GM12875 (cell line): ENCODE data around the gene OSBPL7.

Experiments used
- H3K4me3 ChIP-seq: one replicate; pipeline ENCODE4 v1.5.1; 2011; ENCODE audit warnings: low read depth, low read length, control low read depth
- TF ChIP-seq, protein P1 (sequence below): IDR thresholded peaks from 2 replicates; pipeline ENCODE4 v1.5.1; 2011; ENCODE audit warnings: low read depth, mild to moderate bottlenecking, control low read depth, inconsistent platforms, low read length, moderate library complexity, borderline replicate concordance; ENCODE audit not compliant: insufficient read depth

The OSBPL7 gene

DNA sequence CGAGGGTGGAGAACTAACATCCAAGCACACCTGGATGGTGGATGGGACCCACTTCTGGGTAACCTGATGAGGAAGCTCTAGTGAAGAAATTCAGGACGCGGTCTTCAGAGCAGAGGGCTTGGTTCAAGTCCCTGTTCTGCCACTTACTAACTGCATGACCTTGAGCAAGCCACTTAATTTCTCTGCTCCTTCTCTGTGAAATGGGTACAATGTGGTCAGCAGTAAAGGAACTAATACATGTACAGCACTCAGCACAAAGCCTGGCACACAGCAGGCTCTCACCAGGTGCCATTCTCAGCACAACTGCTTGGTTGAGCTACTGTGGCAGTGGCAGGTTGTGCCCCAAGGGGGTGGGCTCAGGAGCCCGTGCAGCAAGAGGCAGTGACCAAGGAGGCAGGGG, 1.9 kb upstream of the OSBPL7 start:
- TF ChIP-seq, protein P1, sequence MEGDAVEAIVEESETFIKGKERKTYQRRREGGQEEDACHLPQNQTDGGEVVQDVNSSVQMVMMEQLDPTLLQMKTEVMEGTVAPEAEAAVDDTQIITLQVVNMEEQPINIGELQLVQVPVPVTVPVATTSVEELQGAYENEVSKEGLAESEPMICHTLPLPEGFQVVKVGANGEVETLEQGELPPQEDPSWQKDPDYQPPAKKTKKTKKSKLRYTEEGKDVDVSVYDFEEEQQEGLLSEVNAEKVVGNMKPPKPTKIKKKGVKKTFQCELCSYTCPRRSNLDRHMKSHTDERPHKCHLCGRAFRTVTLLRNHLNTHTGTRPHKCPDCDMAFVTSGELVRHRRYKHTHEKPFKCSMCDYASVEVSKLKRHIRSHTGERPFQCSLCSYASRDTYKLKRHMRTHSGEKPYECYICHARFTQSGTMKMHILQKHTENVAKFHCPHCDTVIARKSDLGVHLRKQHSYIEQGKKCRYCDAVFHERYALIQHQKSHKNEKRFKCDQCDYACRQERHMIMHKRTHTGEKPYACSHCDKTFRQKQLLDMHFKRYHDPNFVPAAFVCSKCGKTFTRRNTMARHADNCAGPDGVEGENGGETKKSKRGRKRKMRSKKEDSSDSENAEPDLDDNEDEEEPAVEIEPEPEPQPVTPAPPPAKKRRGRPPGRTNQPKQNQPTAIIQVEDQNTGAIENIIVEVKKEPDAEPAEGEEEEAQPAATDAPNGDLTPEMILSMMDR = no peak

DNA sequence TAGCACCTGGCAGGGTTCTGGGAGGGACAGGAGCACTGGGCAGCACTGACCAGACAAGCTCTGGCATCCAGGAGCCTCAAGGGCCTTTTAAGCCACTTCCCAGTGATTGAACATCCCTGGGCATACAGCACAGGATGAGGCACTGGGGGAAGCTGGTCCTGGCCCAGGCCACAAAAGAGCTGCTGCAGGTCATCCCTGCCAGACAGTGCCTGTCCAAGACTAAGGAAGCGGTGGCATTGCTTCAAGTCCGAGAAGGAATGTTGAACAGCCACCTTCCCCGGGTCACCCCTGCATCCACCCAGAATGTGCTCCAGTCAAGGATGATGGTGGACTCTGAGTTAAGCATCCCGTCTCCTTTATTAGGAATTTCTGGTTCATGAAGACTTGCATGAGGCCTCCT, 1.2 kb upstream of the OSBPL7 start:
- no peak overlapping the region for H3K4me3 ChIP-seq
- TF ChIP-seq, protein P1 = no peak

More for the DNA sequence above, 1.9 kb upstream of the OSBPL7 start:
- no peak overlapping the region for H3K4me3 ChIP-seq

DNA sequence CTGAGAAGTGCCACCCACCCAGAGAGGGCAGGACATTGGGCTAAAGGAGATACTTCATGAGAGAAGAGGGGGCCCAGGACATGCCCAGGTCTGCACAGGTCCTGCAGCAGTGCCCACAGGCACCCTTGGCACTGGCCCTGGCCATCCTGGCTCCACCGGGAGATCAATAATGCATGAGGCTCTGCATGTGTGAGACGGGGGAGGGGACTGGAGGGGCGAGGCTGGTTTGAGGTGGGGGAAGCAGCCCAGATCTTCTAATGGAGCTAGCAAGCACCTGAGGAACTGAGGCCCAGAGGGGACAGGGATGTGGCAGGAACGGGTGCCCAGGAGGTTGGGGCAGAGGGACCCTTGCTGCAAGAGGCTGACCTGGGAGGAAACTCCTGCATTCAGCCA, 567 bp downstream of the OSBPL7 start:
- TF ChIP-seq, protein P1 = no peak
- peak overlapping the region; percentile 63 for H3K4me3 ChIP-seq

GRCh38 chr17:47820033-47820789, 1.4 kb downstream of the OSBPL7 start:
- TF ChIP-seq, protein P1 = no peak
- no peak overlapping the region for H3K4me3 ChIP-seq

GRCh38 chr17:47819475-47819874, 2.1 kb downstream of the OSBPL7 start:
- no peak overlapping the region for H3K4me3 ChIP-seq
- TF ChIP-seq, protein P1 = no peak

DNA sequence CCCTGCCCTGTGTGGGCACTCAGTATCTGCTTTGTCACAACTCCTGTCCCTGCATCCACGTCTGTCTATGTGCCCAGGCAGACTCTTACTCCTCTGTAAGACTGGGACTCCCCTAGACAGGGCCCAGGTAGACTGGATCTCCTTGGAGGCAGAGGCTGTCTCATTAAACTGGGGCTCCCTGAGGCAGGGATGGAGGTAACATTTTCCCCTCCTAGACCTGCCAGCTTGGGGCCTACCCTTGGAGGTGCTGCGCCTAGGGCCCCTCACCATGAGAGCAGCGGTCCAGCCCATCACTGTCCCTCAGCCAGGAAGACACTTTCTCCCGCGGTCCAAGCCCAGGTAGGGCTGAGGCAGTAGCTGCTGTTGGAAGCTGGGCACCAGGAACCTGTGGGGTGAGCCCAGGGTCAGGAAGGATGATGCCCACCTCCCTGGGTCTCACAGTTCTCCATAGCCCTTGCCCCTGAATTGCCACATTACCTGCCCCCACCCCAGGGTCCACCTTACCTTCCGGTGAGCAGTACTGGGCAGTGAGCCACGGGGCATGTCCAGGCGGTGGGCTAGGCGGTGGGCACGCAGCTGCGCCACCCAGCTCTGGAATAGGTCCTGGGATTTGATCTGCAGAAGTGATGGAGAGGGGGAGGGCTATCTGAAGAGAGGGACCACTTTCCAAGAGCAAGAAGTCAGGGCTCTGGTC, 3.4 kb downstream of the OSBPL7 start:
- H3K4me3 ChIP-seq = no peak overlapping the region

More for the DNA sequence above, 3.4 kb downstream of the OSBPL7 start:
- TF ChIP-seq, protein P1 = no peak
